Measurements from ENCODE around the gene ARHGEF6. TPM values are rescaled to one million over a fixed set of nuclear protein-coding genes. Genes with fewer than 3 reads are reported as not detected.

ARHGEF6 gene
- total and polyA plus RNA-seq, 4 donors: 7.9 to 37.6 (median 19.1) TPM

DNA sequence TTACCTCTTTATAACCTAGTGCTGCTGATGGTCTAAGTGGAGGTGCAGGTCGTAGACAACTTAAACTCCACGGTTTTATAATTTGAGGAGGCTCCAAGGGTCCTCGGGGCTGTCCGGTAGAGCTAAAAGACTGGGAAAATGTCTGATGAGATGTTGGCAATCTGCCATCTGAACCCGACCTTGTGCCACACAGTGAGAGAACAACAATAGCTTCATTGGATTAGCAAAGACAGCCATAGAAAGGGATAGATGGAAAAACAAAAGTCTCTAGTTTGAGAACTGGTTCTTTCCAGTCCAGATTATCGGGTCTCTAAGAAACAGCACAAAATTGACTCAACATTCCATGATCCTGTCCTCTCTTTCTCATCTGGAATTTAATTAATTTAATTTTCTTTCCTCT is 101.2 kb downstream of the ARHGEF6 start:
- Histone ChIP-seq H3K36me3 (ENCODE audit: control insufficient read depth in 1 of 2, insufficient read depth in 2 of 2, low read length in 1 of 2) (peaks cover 0 to 2% of the 10 kb centered on the region in 2 donors), H3K4me1 (ENCODE audit: control insufficient read depth in 1 of 2, insufficient read depth in 2 of 2, low read length in 2 of 2) (no peaks in the 10 kb centered on the region), H3K9me3 (ENCODE audit: control insufficient read depth, low read length) (no peaks in the 10 kb centered on the region), H3K27ac (ENCODE audit: low read depth in 1 of 2, low read length in 2 of 2) (no peak overlapping the region), H3K4me3 (ENCODE audit: low read length in 2 of 2) (no peak overlapping the region), H3K27me3 (ENCODE audit: control insufficient read depth in 1 of 2, insufficient read depth in 2 of 2, low read length in 1 of 2) (no peaks in the 10 kb centered on the region)
- ATAC-seq (ENCODE audit: low FRiP score): no peak
- DNase-seq: no peak
- intact Hi-C loops (cut with DNase I): no loop called here
- 56 to 84% methylated on average over 6 of the region's 6 CpGs for WGBS, 2 donors

DNA sequence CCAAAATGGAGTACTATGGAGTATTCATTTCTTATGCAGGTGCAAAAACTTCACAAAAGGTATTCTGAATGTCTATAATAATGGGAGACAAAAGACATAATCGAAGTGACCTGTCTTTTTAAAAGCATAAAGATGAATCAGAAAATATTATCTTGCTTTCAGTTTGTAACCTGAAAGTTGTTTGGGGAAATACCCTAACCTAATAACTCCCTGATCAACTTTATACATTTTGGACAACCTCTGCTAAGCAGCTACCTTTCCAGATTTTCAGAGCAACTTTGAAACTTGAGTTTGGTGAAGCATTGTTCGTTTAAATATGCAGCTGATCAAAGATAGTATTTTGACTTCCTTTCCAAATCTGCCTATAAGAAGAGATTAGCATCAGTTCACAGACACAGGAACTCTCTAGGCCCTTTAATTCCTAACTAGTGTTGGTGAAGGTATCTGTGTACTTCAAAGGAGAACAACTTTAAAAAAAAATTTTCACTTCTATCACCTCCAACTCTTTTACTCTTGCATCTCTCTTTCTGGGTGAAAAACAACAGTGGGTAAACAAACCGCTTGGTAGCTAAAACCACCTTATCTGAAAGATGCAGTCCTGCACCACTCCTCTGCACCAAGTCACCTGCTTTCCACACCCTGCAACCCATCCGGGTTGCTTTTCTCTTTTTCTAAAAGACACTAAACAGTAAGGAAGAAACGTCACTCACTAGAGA is 106.3 kb downstream of the ARHGEF6 start:
- Histone ChIP-seq H3K4me3 (ENCODE audit: low read length in 2 of 2) (no peak overlapping the region), H3K9me3 (ENCODE audit: control insufficient read depth, low read length) (no peaks in the 10 kb centered on the region), H3K36me3 (ENCODE audit: control insufficient read depth in 1 of 2, insufficient read depth in 2 of 2, low read length in 1 of 2) (peaks cover 0 to 2% of the 10 kb centered on the region in 2 donors), H3K4me1 (ENCODE audit: control insufficient read depth in 1 of 2, insufficient read depth in 2 of 2, low read length in 2 of 2) (no peaks in the 10 kb centered on the region), H3K27ac (ENCODE audit: low read depth in 1 of 2, low read length in 2 of 2) (no peak overlapping the region), H3K27me3 (ENCODE audit: control insufficient read depth in 1 of 2, insufficient read depth in 2 of 2, low read length in 1 of 2) (no peaks in the 10 kb centered on the region)
- 57 to 81% methylated on average over 5 of the region's 5 CpGs for whole genome bisulfite sequencing, 2 donors
- no peak for DNase-seq
- ATAC-seq (ENCODE audit: low FRiP score): no peak
- intact Hi-C loops (cut with DNase I): no loop called here

DNA sequence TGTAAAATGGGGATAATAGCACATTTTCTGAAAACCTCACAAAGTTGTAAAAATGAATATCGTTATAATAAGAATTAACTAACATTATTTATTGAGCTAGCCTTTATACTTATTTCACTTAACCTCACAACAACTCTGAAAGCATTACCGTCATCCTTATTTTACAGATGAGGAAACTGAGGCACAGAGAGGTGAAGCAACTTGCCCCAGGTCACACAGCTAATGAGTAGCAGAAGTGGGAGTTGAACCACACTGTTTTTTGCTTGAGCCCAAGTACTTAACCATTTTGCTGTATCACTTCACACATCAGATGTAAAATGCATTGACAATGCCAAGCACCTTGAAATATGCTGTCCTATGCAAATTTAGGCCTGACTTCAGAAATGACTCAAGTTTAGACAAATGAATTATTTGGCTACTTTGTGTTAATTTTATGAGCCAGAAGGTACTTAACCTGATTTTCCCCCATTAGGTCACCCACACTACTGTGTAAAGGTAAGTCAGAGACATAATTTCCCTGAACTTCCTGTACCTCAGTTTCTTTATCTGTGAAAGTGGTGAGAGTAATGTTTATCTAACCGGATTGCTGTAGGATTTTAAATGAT is 109.6 kb downstream of the ARHGEF6 start:
- H3K9me3 ChIP-seq (ENCODE audit: control insufficient read depth, low read length): no peaks in the 10 kb centered on the region
- H3K27ac ChIP-seq (ENCODE audit: low read depth in 1 of 2, low read length in 2 of 2): no peak overlapping the region
- H3K4me3 ChIP-seq (ENCODE audit: low read length in 2 of 2): no peak overlapping the region
- ATAC-seq (ENCODE audit: low FRiP score) (no peak), DNase-seq (no peak)
- peaks cover 0 to 4% of the 10 kb centered on the region in 2 donors for H3K36me3 ChIP-seq (ENCODE audit: control insufficient read depth in 1 of 2, insufficient read depth in 2 of 2, low read length in 1 of 2)
- intact Hi-C loops (cut with DNase I): no loop called here
- WGBS, 2 donors: 77 to 87% methylated on average over 3 of the region's 3 CpGs
- no peaks in the 10 kb centered on the region for H3K27me3 ChIP-seq (ENCODE audit: control insufficient read depth in 1 of 2, insufficient read depth in 2 of 2, low read length in 1 of 2)
- no peaks in the 10 kb centered on the region for H3K4me1 ChIP-seq (ENCODE audit: control insufficient read depth in 1 of 2, insufficient read depth in 2 of 2, low read length in 2 of 2)

DNA sequence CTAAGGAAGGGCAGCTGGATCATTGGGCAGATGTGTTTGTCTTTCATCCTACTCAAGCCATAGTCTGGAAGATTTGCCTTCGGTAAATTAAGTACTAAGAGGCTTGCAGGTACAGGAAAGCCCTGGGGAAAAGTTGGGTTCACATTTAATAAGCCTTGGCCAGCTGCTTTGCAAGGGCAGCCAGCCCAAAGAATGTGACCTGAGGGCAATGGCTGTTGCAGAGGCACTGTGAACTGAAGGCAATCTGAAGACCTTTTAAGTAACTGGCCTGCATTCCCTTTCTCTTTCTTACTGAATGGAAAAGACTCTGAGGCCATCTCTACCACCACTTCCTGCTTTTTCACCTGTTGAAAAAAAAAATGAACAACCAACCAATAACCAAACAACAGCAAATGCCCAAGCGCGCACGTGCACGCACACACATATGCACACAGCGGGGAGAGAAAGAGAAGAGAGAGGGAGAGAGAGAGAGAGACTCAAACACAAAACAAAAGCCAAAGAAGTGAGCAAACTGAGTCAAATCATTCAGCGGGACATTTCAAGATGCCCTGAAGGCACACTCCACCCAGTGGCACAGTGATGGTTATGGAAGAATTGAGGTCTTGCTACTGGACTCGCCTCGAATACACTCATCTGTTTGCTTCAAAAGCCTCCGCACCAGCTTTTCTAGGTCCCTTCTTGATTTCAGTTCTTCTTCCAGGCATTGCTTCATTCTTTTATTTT is 113.1 kb downstream of the ARHGEF6 start:
- H3K4me1 ChIP-seq (ENCODE audit: control insufficient read depth in 1 of 2, insufficient read depth in 2 of 2, low read length in 2 of 2): no peaks in the 10 kb centered on the region
- DNase-seq (no peak), ATAC-seq (ENCODE audit: low FRiP score) (no peak)
- no peak overlapping the region for H3K4me3 ChIP-seq (ENCODE audit: low read length in 2 of 2)
- H3K36me3 ChIP-seq (ENCODE audit: control insufficient read depth in 1 of 2, insufficient read depth in 2 of 2, low read length in 1 of 2): peaks cover 0 to 4% of the 10 kb centered on the region in 2 donors
- no peaks in the 10 kb centered on the region for H3K9me3 ChIP-seq (ENCODE audit: control insufficient read depth, low read length)
- no peak overlapping the region for H3K27ac ChIP-seq (ENCODE audit: low read depth in 1 of 2, low read length in 2 of 2)
- intact Hi-C loops (cut with DNase I): no loop called here
- no peaks in the 10 kb centered on the region for H3K27me3 ChIP-seq (ENCODE audit: control insufficient read depth in 1 of 2, insufficient read depth in 2 of 2, low read length in 1 of 2)
- WGBS, 2 donors: 81 to 90% methylated on average over 10 of the region's 10 CpGs

DNA sequence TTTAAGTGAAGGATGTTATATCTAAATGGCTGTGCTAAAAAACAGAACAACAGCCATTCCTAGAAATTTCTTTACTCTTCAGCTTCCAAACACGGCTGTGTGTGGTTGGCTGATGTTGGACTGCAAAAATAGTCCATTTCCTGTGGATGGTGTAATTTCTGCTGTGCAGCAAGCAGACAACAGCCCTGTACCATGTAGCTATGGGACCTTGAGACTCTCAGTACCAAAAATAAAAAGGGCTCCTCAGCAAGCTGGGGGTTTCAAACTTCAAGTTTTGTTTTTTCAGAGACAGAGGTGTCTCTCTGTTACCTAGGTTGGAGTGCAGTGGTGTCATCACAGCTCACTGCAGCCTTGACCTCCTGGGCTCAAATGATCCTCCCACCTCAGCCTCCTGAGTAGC is 114.6 kb downstream of the ARHGEF6 start:
- DNase-seq: no peak
- no peaks in the 10 kb centered on the region for H3K27me3 ChIP-seq (ENCODE audit: control insufficient read depth in 1 of 2, insufficient read depth in 2 of 2, low read length in 1 of 2)
- H3K4me3 ChIP-seq (ENCODE audit: low read length in 2 of 2): no peak overlapping the region
- H3K27ac ChIP-seq (ENCODE audit: low read depth in 1 of 2, low read length in 2 of 2): no peak overlapping the region
- intact Hi-C loops (cut with DNase I): no loop called here
- 31 to 56% methylated on average over 1 of the region's 1 CpG for WGBS, 2 donors
- no peaks in the 10 kb centered on the region for H3K4me1 ChIP-seq (ENCODE audit: control insufficient read depth in 1 of 2, insufficient read depth in 2 of 2, low read length in 2 of 2)
- ATAC-seq (ENCODE audit: low FRiP score): no peak
- no peaks in the 10 kb centered on the region for H3K9me3 ChIP-seq (ENCODE audit: control insufficient read depth, low read length)
- H3K36me3 ChIP-seq (ENCODE audit: control insufficient read depth in 1 of 2, insufficient read depth in 2 of 2, low read length in 1 of 2): peaks cover 0 to 4% of the 10 kb centered on the region in 2 donors

DNA sequence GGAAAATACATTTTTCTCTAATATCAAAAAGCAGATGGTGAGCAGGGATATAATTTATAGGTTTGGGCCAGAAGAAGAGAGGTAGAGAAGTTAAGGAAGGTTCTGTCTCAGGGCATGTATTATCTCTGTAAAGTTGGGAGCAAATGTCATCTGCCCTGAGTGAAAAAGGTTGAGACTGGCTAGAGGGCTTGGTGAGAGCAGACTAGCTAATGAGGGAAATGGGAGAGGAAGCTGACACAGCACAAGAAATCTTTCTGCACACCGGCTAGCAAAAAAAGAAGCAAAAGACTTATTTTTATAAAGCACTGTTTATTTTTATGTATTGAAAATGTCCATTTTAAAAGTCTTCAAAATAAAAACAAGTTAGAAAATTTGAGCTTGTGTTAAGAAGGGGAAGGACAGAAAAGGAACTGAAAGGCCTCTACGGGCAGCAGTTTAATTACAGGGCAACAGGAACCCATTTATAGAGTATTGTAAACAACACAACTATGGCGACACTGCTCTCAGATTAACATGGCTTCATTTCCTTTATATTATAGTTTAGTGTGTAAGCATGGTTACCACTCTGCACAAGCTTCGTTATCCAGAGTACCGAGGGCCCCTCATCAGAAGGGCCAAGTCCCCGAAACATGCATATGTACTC is 115.4 kb downstream of the ARHGEF6 start:
- H3K27me3 ChIP-seq (ENCODE audit: control insufficient read depth in 1 of 2, insufficient read depth in 2 of 2, low read length in 1 of 2): no peaks in the 10 kb centered on the region
- 83 to 91% methylated on average over 6 of the region's 6 CpGs for WGBS, 2 donors
- no peak overlapping the region for H3K4me3 ChIP-seq (ENCODE audit: low read length in 2 of 2)
- H3K27ac ChIP-seq (ENCODE audit: low read depth in 1 of 2, low read length in 2 of 2): no peak overlapping the region
- no peaks in the 10 kb centered on the region for H3K9me3 ChIP-seq (ENCODE audit: control insufficient read depth, low read length)
- H3K36me3 ChIP-seq (ENCODE audit: control insufficient read depth in 1 of 2, insufficient read depth in 2 of 2, low read length in 1 of 2): peaks cover 0 to 4% of the 10 kb centered on the region in 2 donors
- intact Hi-C loops (cut with DNase I): no loop called here
- ATAC-seq (ENCODE audit: low FRiP score) (no peak), DNase-seq (no peak)
- no peaks in the 10 kb centered on the region for H3K4me1 ChIP-seq (ENCODE audit: control insufficient read depth in 1 of 2, insufficient read depth in 2 of 2, low read length in 2 of 2)

DNA sequence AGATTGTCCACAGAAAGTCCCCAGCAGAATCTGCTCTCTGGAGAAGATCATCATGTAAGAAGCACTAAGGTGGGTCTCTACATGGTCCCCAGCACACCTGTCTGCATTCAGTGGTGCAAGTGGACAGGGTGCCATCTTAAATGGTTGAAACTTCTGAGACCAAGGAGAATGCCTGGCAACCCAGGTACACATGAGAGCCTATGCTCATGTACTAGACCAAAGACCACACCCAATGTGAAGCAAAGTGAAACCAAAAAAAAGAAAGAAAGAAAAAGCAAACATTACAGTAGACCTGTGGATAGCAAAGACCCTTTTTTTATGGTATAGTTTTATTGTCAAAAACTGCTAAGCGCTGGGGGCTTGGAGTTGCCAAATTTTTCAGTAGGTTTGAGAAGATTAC is 117.8 kb downstream of the ARHGEF6 start:
- no peak overlapping the region for H3K27ac ChIP-seq (ENCODE audit: low read depth in 1 of 2, low read length in 2 of 2)
- no peaks in the 10 kb centered on the region for H3K4me1 ChIP-seq (ENCODE audit: control insufficient read depth in 1 of 2, insufficient read depth in 2 of 2, low read length in 2 of 2)
- no peaks in the 10 kb centered on the region for H3K27me3 ChIP-seq (ENCODE audit: control insufficient read depth in 1 of 2, insufficient read depth in 2 of 2, low read length in 1 of 2)
- intact Hi-C loops (cut with DNase I): no loop called here
- WGBS, 2 donors: 74 to 100% methylated on average over 1 of the region's 1 CpG
- H3K9me3 ChIP-seq (ENCODE audit: control insufficient read depth, low read length): no peaks in the 10 kb centered on the region
- DNase-seq (no peak), ATAC-seq (ENCODE audit: low FRiP score) (no peak)
- peaks cover 0 to 2% of the 10 kb centered on the region in 2 donors for H3K36me3 ChIP-seq (ENCODE audit: control insufficient read depth in 1 of 2, insufficient read depth in 2 of 2, low read length in 1 of 2)
- H3K4me3 ChIP-seq (ENCODE audit: low read length in 2 of 2): no peak overlapping the region

DNA sequence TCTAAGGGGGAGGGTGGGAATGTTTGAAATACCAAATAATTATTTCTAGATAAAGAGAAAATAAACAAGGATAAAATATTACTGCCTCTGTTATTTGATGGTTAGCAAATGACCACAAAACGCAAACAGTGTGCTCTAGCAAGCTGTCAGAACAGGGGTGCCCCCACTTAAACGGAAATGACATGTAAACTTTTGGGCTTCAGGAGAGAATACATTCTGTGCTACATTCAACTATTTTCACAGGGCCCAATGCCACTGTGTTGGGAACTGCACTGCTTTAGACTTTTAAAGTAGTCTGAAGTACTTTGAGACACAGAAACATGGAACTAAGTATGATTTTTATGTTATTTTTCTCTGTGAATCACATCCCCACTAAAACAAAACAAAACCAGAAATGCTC is 118.6 kb downstream of the ARHGEF6 start:
- ATAC-seq (ENCODE audit: low FRiP score) (no peak), DNase-seq (no peak)
- Histone ChIP-seq H3K27ac (ENCODE audit: low read depth in 1 of 2, low read length in 2 of 2) (no peak overlapping the region), H3K4me1 (ENCODE audit: control insufficient read depth in 1 of 2, insufficient read depth in 2 of 2, low read length in 2 of 2) (no peaks in the 10 kb centered on the region), H3K36me3 (ENCODE audit: control insufficient read depth in 1 of 2, insufficient read depth in 2 of 2, low read length in 1 of 2) (peaks cover 0 to 2% of the 10 kb centered on the region in 2 donors), H3K27me3 (ENCODE audit: control insufficient read depth in 1 of 2, insufficient read depth in 2 of 2, low read length in 1 of 2) (no peaks in the 10 kb centered on the region), H3K9me3 (ENCODE audit: control insufficient read depth, low read length) (no peaks in the 10 kb centered on the region), H3K4me3 (ENCODE audit: low read length in 2 of 2) (no peak overlapping the region)
- intact Hi-C loops (cut with DNase I): no loop called here
- 35 to 50% methylated on average over 2 of the region's 2 CpGs for WGBS, 2 donors

All from aorta (tissue), 5 donors.